SJCRH30 (cell line): ENCODE measurements around the gene SPC25. TPM values are rescaled to one million over a fixed set of nuclear protein-coding genes. Genes with fewer than 3 reads are reported as not detected.
"Not testable (repeated sequence)": the region's sequence is repeated elsewhere in the genome, so short reads cannot be mapped to it uniquely, and the experiment has no call there.

Experiments
- DNase-seq, 2 experiments: peaks; one replicate each; pipeline ENCODE4 v3.0.0-alpha.2; 2015 to 2020
- H3K27ac ChIP-seq: fragments of 250-450 bp; sonication (Bioruptor Pico); 2 replicates; pipeline ENCODE4 v1.5.1; 2020; ENCODE audit warnings: mild to moderate bottlenecking, moderate library complexity
- H3K27me3 ChIP-seq: fragments of 250-450 bp; sonication (Bioruptor Pico); 2 replicates; pipeline ENCODE4 v1.5.1; 2020; ENCODE audit warnings: mild to moderate bottlenecking, moderate library complexity
- H3K36me3 ChIP-seq: fragments of 250-450 bp; sonication (Bioruptor Pico); 2 replicates; pipeline ENCODE4 v1.5.1; 2020; ENCODE audit warnings: mild to moderate bottlenecking, moderate library complexity
- H3K4me1 ChIP-seq: fragments of 250-450 bp; sonication (Bioruptor Pico); 2 replicates; pipeline ENCODE4 v1.5.1; 2020; ENCODE audit warnings: mild to moderate bottlenecking, moderate library complexity
- H3K4me3 ChIP-seq: fragments of 250-450 bp; sonication (Bioruptor Pico); 2 replicates; pipeline ENCODE4 v1.5.1; 2020; ENCODE audit warnings: mild to moderate bottlenecking, moderate library complexity
- H3K9me3 ChIP-seq: fragments of 250-450 bp; sonication (Bioruptor Pico); replicated peaks from 2 replicates; pipeline ENCODE4 v1.5.1; 2020; ENCODE audit warnings: mild to moderate bottlenecking, moderate library complexity
- total RNA-seq: library from RNA; depleted of rRNA; stranded (reverse); fragments of >200 nt; shearing (Covaris generic); gene quantifications from 2 replicates; pipeline ENCODE4 v1.2.3, GENCODE V29; 2014

Gene SPC25
- total RNA-seq, 1 experiment from 2014 or later, result 55.2 TPM

GRCh38 chr2:168882163-168882562, 8.1 kb downstream of the SPC25 start:
- not testable (repeated sequence) for H3K27me3 ChIP-seq, DNase-seq, H3K27ac ChIP-seq, H3K4me1 ChIP-seq, H3K9me3 ChIP-seq, H3K4me3 ChIP-seq
- H3K36me3 ChIP-seq, result peaks cover 56% of the 10 kb centered on the region

GRCh38 chr2:168874368-168875054, 15.7 kb downstream of the SPC25 start:
- Histone ChIP-seq H3K4me3 (no peak overlapping the region), H3K27me3 (no peaks in the 10 kb centered on the region), H3K9me3 (0 out of 2 replicates have a peak, but pooled peaks cover 8% of the 10 kb centered on the region), H3K36me3 (peaks cover 68% of the 10 kb centered on the region), H3K4me1 (no peaks in the 10 kb centered on the region), H3K27ac (no peak overlapping the region)
- no peak for DNase-seq

- H3K4me1 ChIP-seq, H3K27me3 ChIP-seq, H3K4me3 ChIP-seq, DNase-seq, H3K27ac ChIP-seq: not testable (repeated sequence)
- Histone ChIP-seq H3K36me3 (peaks cover 55% of the 10 kb centered on the region), H3K9me3 (peaks cover 15% of the 10 kb centered on the region)
Measured at GRCh38 chr2:168870824-168871223, 19.4 kb downstream of the SPC25 start.

GRCh38 chr2:168870369-168870768, 19.9 kb downstream of the SPC25 start:
- H3K4me3 ChIP-seq, result not testable (repeated sequence)

GRCh38 chr2:168867164-168867563, 23.1 kb downstream of the SPC25 start:
- not testable (repeated sequence) for DNase-seq, H3K27me3 ChIP-seq, H3K4me3 ChIP-seq, H3K27ac ChIP-seq, H3K4me1 ChIP-seq
- peaks cover 61% of the 10 kb centered on the region for H3K36me3 ChIP-seq
- peaks cover 12% of the 10 kb centered on the region for H3K9me3 ChIP-seq

More at GRCh38 chr2:168870369-168870768, 19.9 kb downstream of the SPC25 start:
- H3K4me1 ChIP-seq, DNase-seq, H3K27me3 ChIP-seq, H3K27ac ChIP-seq: not testable (repeated sequence)
- Histone ChIP-seq H3K9me3 (peaks cover 15% of the 10 kb centered on the region), H3K36me3 (peaks cover 55% of the 10 kb centered on the region)

GRCh38 chr2:168858146-168858545, 32.1 kb downstream of the SPC25 start:
- no peaks in the 10 kb centered on the region for H3K4me1 ChIP-seq
- H3K27me3 ChIP-seq, result no peaks in the 10 kb centered on the region
- H3K9me3 ChIP-seq, result no peaks in the 10 kb centered on the region
- no peak overlapping the region for H3K4me3 ChIP-seq
- H3K36me3 ChIP-seq, result peaks cover 53% of the 10 kb centered on the region
- DNase-seq, result no peak
- no peak overlapping the region for H3K27ac ChIP-seq

- H3K27ac ChIP-seq, result no peak overlapping the region
- DNase-seq, result no peak
- no peak overlapping the region for H3K4me3 ChIP-seq
- H3K36me3 ChIP-seq, result peaks cover 44% of the 10 kb centered on the region
- no peaks in the 10 kb centered on the region for H3K27me3 ChIP-seq
- H3K4me1 ChIP-seq, result peaks cover 2% of the 10 kb centered on the region; the same call in 1 of the 2 replicates
- no peaks in the 10 kb centered on the region for H3K9me3 ChIP-seq
Measured at GRCh38 chr2:168855601-168856000, 34.6 kb downstream of the SPC25 start.

GRCh38 chr2:168854651-168855050, 35.6 kb downstream of the SPC25 start:
- no peak overlapping the region for H3K27ac ChIP-seq
- no peaks in the 10 kb centered on the region for H3K27me3 ChIP-seq
- H3K36me3 ChIP-seq, result peaks cover 38% of the 10 kb centered on the region
- DNase-seq, result no peak
- peaks cover 3% of the 10 kb centered on the region; the same call in 1 of the 2 replicates for H3K4me1 ChIP-seq
- no peak overlapping the region for H3K4me3 ChIP-seq
- no peaks in the 10 kb centered on the region for H3K9me3 ChIP-seq

GRCh38 chr2:168853471-168853870, 36.8 kb downstream of the SPC25 start:
- no peaks in the 10 kb centered on the region for H3K9me3 ChIP-seq
- peaks cover 3% of the 10 kb centered on the region; the same call in 1 of the 2 replicates for H3K4me1 ChIP-seq
- H3K36me3 ChIP-seq, result peaks cover 37% of the 10 kb centered on the region
- H3K27me3 ChIP-seq, result no peaks in the 10 kb centered on the region
- DNase-seq, result no peak
- H3K4me3 ChIP-seq, result no peak overlapping the region
- no peak overlapping the region for H3K27ac ChIP-seq

- no peak for DNase-seq
- H3K36me3 ChIP-seq, result peaks cover 27% of the 10 kb centered on the region
Measured at GRCh38 chr2:168852481-168852880, 37.7 kb downstream of the SPC25 start.

GRCh38 chr2:168851674-168852320, 38.4 kb downstream of the SPC25 start:
- Histone ChIP-seq H3K27ac (no peak overlapping the region), H3K36me3 (peaks cover 26% of the 10 kb centered on the region), H3K27me3 (no peaks in the 10 kb centered on the region), H3K4me3 (no peak overlapping the region), H3K9me3 (no peaks in the 10 kb centered on the region), H3K4me1 (peaks cover 3% of the 10 kb centered on the region; the same call in 1 of the 2 replicates)
- DNase-seq, result peak; percentile 12 to 36

More at GRCh38 chr2:168852481-168852880, 37.7 kb downstream of the SPC25 start:
- H3K27me3 ChIP-seq, result no peaks in the 10 kb centered on the region
- no peak overlapping the region for H3K27ac ChIP-seq
- H3K4me1 ChIP-seq, result peaks cover 3% of the 10 kb centered on the region; the same call in 1 of the 2 replicates
- H3K9me3 ChIP-seq, result no peaks in the 10 kb centered on the region
- H3K4me3 ChIP-seq, result no peak overlapping the region

- H3K9me3 ChIP-seq, result no peaks in the 10 kb centered on the region
- H3K36me3 ChIP-seq, result peaks cover 26% of the 10 kb centered on the region
- no peak overlapping the region for H3K4me3 ChIP-seq
- H3K27me3 ChIP-seq, result no peaks in the 10 kb centered on the region
- no peak overlapping the region for H3K27ac ChIP-seq
- no peak for DNase-seq
- H3K4me1 ChIP-seq, result peaks cover 3% of the 10 kb centered on the region; the same call in 1 of the 2 replicates
Measured at GRCh38 chr2:168850846-168851245, 39.4 kb downstream of the SPC25 start.

- Histone ChIP-seq H3K9me3 (no peaks in the 10 kb centered on the region), H3K4me1 (peaks cover 3% of the 10 kb centered on the region; the same call in 1 of the 2 replicates), H3K36me3 (peaks cover 17% of the 10 kb centered on the region), H3K27ac (no peak overlapping the region), H3K4me3 (no peak overlapping the region), H3K27me3 (no peaks in the 10 kb centered on the region)
- DNase-seq, result peak; percentile 70 to 74
Measured at GRCh38 chr2:168849610-168850009, 40.6 kb downstream of the SPC25 start.

- Histone ChIP-seq H3K36me3 (peaks cover 13% of the 10 kb centered on the region), H3K4me1 (peaks cover 3% of the 10 kb centered on the region; the same call in 1 of the 2 replicates), H3K4me3 (no peak overlapping the region), H3K27me3 (no peaks in the 10 kb centered on the region), H3K27ac (no peak overlapping the region), H3K9me3 (no peaks in the 10 kb centered on the region)
- peak in 1 of 2 experiments; percentile 23 for DNase-seq
Measured at GRCh38 chr2:168848225-168848624, 42.0 kb downstream of the SPC25 start.

- no peaks in the 10 kb centered on the region; the same call in 1 of the 2 replicates for H3K4me1 ChIP-seq
- no peaks in the 10 kb centered on the region for H3K27me3 ChIP-seq
- H3K4me3 ChIP-seq, result no peak overlapping the region
- H3K36me3 ChIP-seq, result no peaks in the 10 kb centered on the region
- no peaks in the 10 kb centered on the region for H3K9me3 ChIP-seq
- no peak for DNase-seq
- no peak overlapping the region for H3K27ac ChIP-seq
Measured at GRCh38 chr2:168843253-168843652, 47.0 kb downstream of the SPC25 start.
